Measurements from ENCODE around the gene FBN2.

GRCh38 chr5:128395073-128395472, 143.0 kb downstream of the FBN2 start:
- TF ChIP-seq, protein P1, sequence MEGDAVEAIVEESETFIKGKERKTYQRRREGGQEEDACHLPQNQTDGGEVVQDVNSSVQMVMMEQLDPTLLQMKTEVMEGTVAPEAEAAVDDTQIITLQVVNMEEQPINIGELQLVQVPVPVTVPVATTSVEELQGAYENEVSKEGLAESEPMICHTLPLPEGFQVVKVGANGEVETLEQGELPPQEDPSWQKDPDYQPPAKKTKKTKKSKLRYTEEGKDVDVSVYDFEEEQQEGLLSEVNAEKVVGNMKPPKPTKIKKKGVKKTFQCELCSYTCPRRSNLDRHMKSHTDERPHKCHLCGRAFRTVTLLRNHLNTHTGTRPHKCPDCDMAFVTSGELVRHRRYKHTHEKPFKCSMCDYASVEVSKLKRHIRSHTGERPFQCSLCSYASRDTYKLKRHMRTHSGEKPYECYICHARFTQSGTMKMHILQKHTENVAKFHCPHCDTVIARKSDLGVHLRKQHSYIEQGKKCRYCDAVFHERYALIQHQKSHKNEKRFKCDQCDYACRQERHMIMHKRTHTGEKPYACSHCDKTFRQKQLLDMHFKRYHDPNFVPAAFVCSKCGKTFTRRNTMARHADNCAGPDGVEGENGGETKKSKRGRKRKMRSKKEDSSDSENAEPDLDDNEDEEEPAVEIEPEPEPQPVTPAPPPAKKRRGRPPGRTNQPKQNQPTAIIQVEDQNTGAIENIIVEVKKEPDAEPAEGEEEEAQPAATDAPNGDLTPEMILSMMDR (conservative IDR thresholded peaks at IDR 0.05; ENCODE audit: low read depth, low read length): no peak
- TF ChIP-seq EZH2 (IDR thresholded peaks at IDR 0.05; ENCODE audit: borderline replicate concordance, low read depth, low read length, poor library complexity, severe bottlenecking): no peak

Measured in A673 (cell line).